SK-N-SH (cell line): Measurements from ENCODE around the gene PLXNB3. TPM values are rescaled to one million over a fixed set of nuclear protein-coding genes. Genes with fewer than 3 reads are reported as not detected.

ENCODE experiments used
- CTCF ChIA-PET: fragments of 300-600, 350-600 bp; formaldehyde crosslinking; extraction: SDS; loops from one replicate; lab custom pipeline; 2021; lab: Yijun Ruan, JAX
- POLR2A ChIA-PET: fragments of 350-600 bp; sonication (Branson Sonifier 250); formaldehyde crosslinking; extraction: SDS; loops from one replicate; lab custom pipeline; 2020; ENCODE audit warnings: antibody characterized with exemption, inconsistent platforms; lab: Yijun Ruan, JAX
- DNase-seq: peaks from one replicate; pipeline ENCODE4 v3.0.0; 2012
- H2AFZ ChIP-seq: fragments of 200-600 bp; sonication (generic); 2 replicates; pipeline ENCODE4 v1.8.1; 2016; ENCODE audit warnings: antibody characterized with exemption, mild to moderate bottlenecking, low read depth
- H3F3A ChIP-seq: fragments of 200-600 bp; sonication (generic); replicated peaks from 2 replicates; pipeline ENCODE3; 2016; ENCODE audit warnings: antibody characterized with exemption, mild to moderate bottlenecking; ENCODE audit not compliant: insufficient read depth
- H3K27ac ChIP-seq, 2 experiments: fragments of 200-500 bp in 1 of 2; fragments of 200-600 bp in 1 of 2; sonication (Bioruptor generic) in 1 of 2; sonication (generic), shearing (Covaris generic) in 1 of 2; 2 replicates each; pipeline versions ENCODE4 v1.5.1 to v1.6.1; 2014 to 2016; ENCODE audit warnings: low read depth in 2 of 2, inconsistent platforms in 1 of 2, low read length in 1 of 2, mild to moderate bottlenecking in 1 of 2, mixed read lengths in 1 of 2
- H3K27me3 ChIP-seq: fragments of 200-600 bp; sonication (generic), shearing (Covaris generic); 2 replicates; pipeline ENCODE4 v1.6.1; 2016; ENCODE audit warnings: mixed run types; ENCODE audit not compliant: insufficient read depth
- H3K36me3 ChIP-seq, 2 experiments: fragments of 200-500 bp in 1 of 2; fragments of 200-600 bp in 1 of 2; sonication (Bioruptor generic) in 1 of 2; sonication (generic) in 1 of 2; replicated peaks in 1 of 2; 2 replicates each; pipeline versions ENCODE3 to v1.5.1; 2014 to 2016; ENCODE audit warnings: low read length in 1 of 2, mild to moderate bottlenecking in 1 of 2; ENCODE audit not compliant: insufficient read depth in 2 of 2, control insufficient read depth in 1 of 2
- H3K4me1 ChIP-seq, 2 experiments: fragments of 200-500 bp in 1 of 2; fragments of 200-600 bp in 1 of 2; sonication (Bioruptor generic) in 1 of 2; sonication (generic), shearing (Covaris generic) in 1 of 2; 2 replicates each; pipeline versions ENCODE4 v1.5.1 to v1.6.1; 2014 to 2016; ENCODE audit warnings: low read depth in 1 of 2, low read length in 1 of 2, mixed run types in 1 of 2; ENCODE audit not compliant: insufficient read depth in 2 of 2, control insufficient read depth in 1 of 2
- H3K4me2 ChIP-seq: fragments of 200-600 bp; sonication (generic), shearing (Covaris generic); 2 replicates; pipeline ENCODE4 v1.6.1; 2017; ENCODE audit warnings: mixed run types
- H3K4me3 ChIP-seq, 2 experiments: fragments of 200-500 bp in 1 of 2; fragments of 200-600 bp in 1 of 2; sonication (Bioruptor generic) in 1 of 2; sonication (generic), shearing (Covaris generic) in 1 of 2; 2 replicates each; pipeline versions ENCODE4 v1.5.1 to v1.8.1; 2014 to 2016; ENCODE audit warnings: low read depth in 2 of 2, inconsistent platforms in 1 of 2, low read length in 1 of 2, mild to moderate bottlenecking in 1 of 2, mixed read lengths in 1 of 2, moderate library complexity in 1 of 2
- H3K79me2 ChIP-seq: fragments of 200-600 bp; sonication (generic); 2 replicates; pipeline ENCODE4 v1.8.1; 2017; ENCODE audit warnings: mild to moderate bottlenecking; ENCODE audit not compliant: insufficient read depth
- H3K9ac ChIP-seq: fragments of 200-600 bp; sonication (generic); 2 replicates; pipeline ENCODE4 v1.6.1; 2017; ENCODE audit warnings: mixed run types
- H3K9me2 ChIP-seq: fragments of 200-600 bp; sonication (generic); 2 replicates; pipeline ENCODE4 v1.6.1; 2017; ENCODE audit warnings: mixed run types
- H3K9me3 ChIP-seq: fragments of 200-600 bp; sonication (generic); 2 replicates; pipeline ENCODE4 v1.6.1; 2017; ENCODE audit warnings: mixed run types, mild to moderate bottlenecking, moderate library complexity
- H4K20me1 ChIP-seq: fragments of 200-600 bp; sonication (generic); 2 replicates; pipeline ENCODE4 v1.6.1; 2017; ENCODE audit warnings: mild to moderate bottlenecking, mixed run types; ENCODE audit not compliant: insufficient read depth
- CHD2 ChIP-seq: fragments of 150-350 bp; IDR thresholded peaks from 2 replicates; pipeline ENCODE4 v1.6.1; 2018; ENCODE audit warnings: low read length; ENCODE audit not compliant: partially characterized antibody
- EZH2phosphoT487 ChIP-seq: fragments of 200-600 bp; sonication (generic); IDR thresholded peaks from 2 replicates; pipeline ENCODE4 v1.6.1; 2017; ENCODE audit warnings: low read depth, mixed run types, mild to moderate bottlenecking, antibody characterized with exemption, moderate library complexity, borderline replicate concordance
- FOSL2 ChIP-seq: IDR thresholded peaks from 2 replicates; pipeline ENCODE4 v1.4.0; 2012; ENCODE audit warnings: low read depth, mild to moderate bottlenecking, moderate library complexity, borderline replicate concordance
- GABPA ChIP-seq: IDR thresholded peaks from 2 replicates; pipeline ENCODE4 v1.4.0; 2012; ENCODE audit warnings: low read depth, mild to moderate bottlenecking
- JUND ChIP-seq: IDR thresholded peaks from 2 replicates; pipeline ENCODE4 v1.4.0; 2012
- MEF2A ChIP-seq: IDR thresholded peaks from 2 replicates; pipeline ENCODE4 v1.4.0; 2012; ENCODE audit warnings: low read depth, borderline replicate concordance
- MXI1 ChIP-seq: IDR thresholded peaks from 2 replicates; pipeline ENCODE4 v1.6.1; 2012; ENCODE audit warnings: mild to moderate bottlenecking, low read depth, low read length, improper control_type of control experiment
- NRF1 ChIP-seq: IDR thresholded peaks from 2 replicates; pipeline ENCODE4 v1.6.1; 2012; ENCODE audit warnings: low read depth, mild to moderate bottlenecking, low read length
- PBX3 ChIP-seq: IDR thresholded peaks from 2 replicates; pipeline ENCODE4; 2012
- RCOR1 ChIP-seq: fragments of 150-350 bp; IDR thresholded peaks from 2 replicates; pipeline ENCODE4 v1.6.1; 2017; ENCODE audit warnings: antibody characterized with exemption, low read length
- RFX5 ChIP-seq: IDR thresholded peaks from 2 replicates; pipeline ENCODE4 v1.6.1; 2012; ENCODE audit warnings: mild to moderate bottlenecking, improper control_type of control experiment, low read length
- SIN3A ChIP-seq: IDR thresholded peaks from 2 replicates; pipeline ENCODE4 v1.6.1; 2012; ENCODE audit warnings: low read depth, mild to moderate bottlenecking, low read length, moderate library complexity, borderline replicate concordance
- TEAD4 ChIP-seq: IDR thresholded peaks from 2 replicates; pipeline ENCODE4 v1.4.0; 2012; ENCODE audit warnings: mild to moderate bottlenecking, borderline replicate concordance; ENCODE audit not compliant: insufficient read depth
- USF1 ChIP-seq: IDR thresholded peaks from 2 replicates; pipeline ENCODE4 v1.4.0; 2012; ENCODE audit warnings: low read depth, borderline replicate concordance
- USF2 ChIP-seq: fragments of 150-350 bp; IDR thresholded peaks from 2 replicates; pipeline ENCODE4 v1.6.1; 2017; ENCODE audit warnings: antibody characterized with exemption, low read length, low read depth, borderline replicate concordance
- YY1 ChIP-seq: IDR thresholded peaks from 2 replicates; pipeline ENCODE4 v1.4.0; 2012; ENCODE audit warnings: low read depth, mild to moderate bottlenecking
- ZBTB33 ChIP-seq: IDR thresholded peaks from 2 replicates; pipeline ENCODE4 v1.4.0; 2012; ENCODE audit warnings: low read depth, borderline replicate concordance
- WGBS: methylation state at CpG from one replicate; pipeline ENCODE4 v1.1.6; 2017; ENCODE audit warnings: low lambda C conversion rate; 5-methylcytosine and 5-hydroxymethylcytosine counted together
- polyA plus RNA-seq, 3 experiments: library from polyadenylated mRNA; depleted of rRNA; stranded (reverse); fragments of >200 nt; gene quantifications; 2 replicates each; pipeline ENCODE4 v1.2.3, GENCODE V29; 2012

The PLXNB3 gene
- polyA plus RNA-seq, 1 of the 3 experiments (the other 2 are of a cell fraction): 15.5 TPM

- H2AFZ ChIP-seq: no peak overlapping the region
- no peak for DNase-seq
- H3K36me3 ChIP-seq: peaks cover 0 to under 1% of the 10 kb centered on the region in 2 experiments
- TF ChIP-seq TEAD4: no peak
- no peak for TF ChIP-seq USF2
- TF ChIP-seq USF1: no peak
- TF ChIP-seq SIN3A: no peak
- no peak for TF ChIP-seq YY1
- no peak for TF ChIP-seq GABPA
- TF ChIP-seq CHD2: no peak
- no peak for TF ChIP-seq ZBTB33
- TF ChIP-seq RFX5: no peak
- TF ChIP-seq RCOR1: no peak
- TF ChIP-seq FOSL2: no peak
- H3K4me1 ChIP-seq: no peaks in the 10 kb centered on the region; a peak in 1 of 4 replicates
- no peaks in the 10 kb centered on the region for H3K79me2 ChIP-seq
- H3K9me2 ChIP-seq: no peaks in the 10 kb centered on the region
- no peak overlapping the region for H3K4me3 ChIP-seq
- H4K20me1 ChIP-seq: no peaks in the 10 kb centered on the region
- POLR2A ChIA-PET: no interaction called here
- no peaks in the 10 kb centered on the region for H3F3A ChIP-seq
- H3K9ac ChIP-seq: no peak overlapping the region
- no peak overlapping the region for H3K27ac ChIP-seq
- CTCF ChIA-PET: no interaction called here
- H3K27me3 ChIP-seq: no peaks in the 10 kb centered on the region; the same call in none of the 2 replicates
- 58% methylated on average over 14 of the region's 14 CpGs for WGBS
- no peaks in the 10 kb centered on the region for H3K9me3 ChIP-seq
- no peak overlapping the region for H3K4me2 ChIP-seq
Measured at GRCh38 chrX:153802513-153803045, 38.5 kb downstream of the PLXNB3 start.

- no peak overlapping the region for H3K4me3 ChIP-seq
- no peaks in the 10 kb centered on the region for H3K79me2 ChIP-seq
- H3K4me1 ChIP-seq: no peaks in the 10 kb centered on the region; a peak in 1 of 4 replicates
- DNase-seq: no peak
- H3K27ac ChIP-seq: no peak overlapping the region
- TF ChIP-seq JUND (no peak), ZBTB33 (no peak), GABPA (no peak), MEF2A (no peak), MXI1 (no peak), YY1 (no peak), PBX3 (no peak), EZH2phosphoT487 (no peak), NRF1 (no peak), TEAD4 (no peak)
- TF ChIP-seq, all 33 proteins: peak for 0
- ChIA-PET CTCF (interaction anchor here (1.1 kb wide), 2 partner anchors 15 to 81 kb away, joined by 3 read pairs; no protein-coding TSS in a partner anchor), POLR2A (interaction anchor here (0.8 kb wide), 1 partner anchor 16 kb away, joined by 3 read pairs; no protein-coding TSS in a partner anchor)
- peaks cover 4% of the 10 kb centered on the region for H3K27me3 ChIP-seq
- H2AFZ ChIP-seq: no peak overlapping the region
- 79% methylated on average over 62 of the region's 87 CpGs for WGBS
- H3K9ac ChIP-seq: no peak overlapping the region
- no peaks in the 10 kb centered on the region for H3F3A ChIP-seq
- no peaks in the 10 kb centered on the region for H3K36me3 ChIP-seq
- H4K20me1 ChIP-seq: no peaks in the 10 kb centered on the region
- H3K9me3 ChIP-seq: no peaks in the 10 kb centered on the region
- H3K4me2 ChIP-seq: no peak overlapping the region
- H3K9me2 ChIP-seq: no peaks in the 10 kb centered on the region
Measured at GRCh38 chrX:153803211-153804099, 39.4 kb downstream of the PLXNB3 start.
